Caki2 (cell line): ENCODE measurements around the gene STMP1. TPM values are rescaled to one million over a fixed set of nuclear protein-coding genes. Genes with fewer than 3 reads are reported as not detected.
"Not testable (repeated sequence)": the region's sequence is repeated elsewhere in the genome, so short reads cannot be mapped to it uniquely, and the experiment has no call there.

Source experiments
- DNase-seq: peaks from one replicate; pipeline ENCODE4 v3.0.0-alpha.2; 2015; ENCODE audit warnings: low read depth
- in situ Hi-C: cut with HindIII; loops from 2 replicates; pipeline ENCODE4 v1.10.0; 2016; ENCODE audit warnings: low sequenced_read_pairs, low pct_unique_long_range_greater_than_20kb, mixed read lengths
- total RNA-seq: library from RNA; depleted of rRNA; stranded (reverse); fragments of >200 nt; shearing (Covaris generic); gene quantifications from 2 replicates; pipeline ENCODE4 v1.2.3, GENCODE V29; 2014; ENCODE audit warnings: low replicate concordance

The STMP1 gene
- total RNA-seq, 1 experiment from 2014 or later: 29.9 TPM

DNA sequence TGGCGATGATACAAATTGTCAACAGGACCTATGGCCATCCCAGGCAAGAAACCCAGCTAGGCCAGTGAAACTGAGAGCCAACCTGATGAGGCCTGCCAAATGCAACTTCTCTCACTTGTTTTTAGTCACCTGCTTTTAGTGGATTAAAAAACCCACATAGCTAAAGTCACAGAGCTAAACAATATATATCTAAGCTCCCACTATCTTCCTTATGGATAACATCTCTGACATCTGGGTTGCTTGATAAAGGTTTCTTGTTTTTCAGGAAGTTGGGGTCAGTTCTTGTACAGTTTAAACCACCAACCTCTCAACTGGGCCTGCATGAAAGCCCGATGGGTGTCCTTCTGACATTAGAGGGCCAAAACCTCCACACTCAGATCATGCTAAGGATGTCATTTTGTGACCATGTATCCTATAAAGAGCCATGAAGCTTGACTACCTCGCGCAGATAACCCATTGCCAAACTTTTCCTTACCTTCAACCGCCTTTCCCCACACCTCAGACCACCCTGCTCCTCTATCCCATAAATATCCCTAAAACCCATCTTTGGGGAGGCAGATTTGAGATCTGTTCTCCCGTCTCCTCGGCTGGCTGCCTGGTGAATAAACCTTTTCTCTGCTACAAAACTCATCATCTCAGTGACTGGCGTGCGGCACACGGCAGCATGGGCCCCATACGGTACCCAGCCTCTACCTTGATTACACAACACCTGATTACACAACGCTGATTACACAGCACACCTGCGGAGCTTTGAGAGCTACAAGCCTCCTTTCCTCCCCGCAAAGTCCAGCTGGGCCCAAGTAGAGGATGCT, 797 bp upstream of the STMP1 start:
- DNase-seq: no peak
- in situ Hi-C loops: no loop called here

GRCh38 chr7:135662123-135662372, 266 bp upstream of the STMP1 start:
- in situ Hi-C loops: no loop called here
- DNase-seq: no peak

DNA sequence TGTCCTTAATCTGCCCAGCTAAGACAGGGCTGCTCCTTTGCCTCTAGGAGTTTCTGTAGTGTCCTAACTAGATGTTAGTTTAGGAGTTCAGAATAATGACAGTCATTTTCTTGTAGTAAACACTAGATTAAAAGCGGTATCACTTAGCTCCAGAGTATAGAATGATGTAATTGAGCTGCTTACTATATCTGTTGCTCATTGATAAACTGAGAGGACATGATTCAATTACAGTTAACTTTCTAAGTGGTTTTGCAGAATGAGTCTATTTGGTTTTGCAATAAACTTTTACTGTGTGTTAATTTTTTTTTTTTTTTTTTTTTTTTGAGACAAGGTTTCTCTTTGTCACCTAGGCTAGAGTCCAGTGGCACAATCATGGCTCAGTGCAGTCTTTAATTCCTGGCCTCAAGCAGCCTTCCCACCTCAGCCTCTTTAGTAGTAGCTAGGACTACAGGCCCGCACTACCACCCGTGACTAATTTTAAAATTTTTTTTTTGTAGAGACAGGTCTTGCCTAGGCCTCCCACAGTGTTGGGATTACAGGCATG, 1.8 kb downstream of the STMP1 start:
- in situ Hi-C loops: no loop called here
- no peak for DNase-seq

DNA sequence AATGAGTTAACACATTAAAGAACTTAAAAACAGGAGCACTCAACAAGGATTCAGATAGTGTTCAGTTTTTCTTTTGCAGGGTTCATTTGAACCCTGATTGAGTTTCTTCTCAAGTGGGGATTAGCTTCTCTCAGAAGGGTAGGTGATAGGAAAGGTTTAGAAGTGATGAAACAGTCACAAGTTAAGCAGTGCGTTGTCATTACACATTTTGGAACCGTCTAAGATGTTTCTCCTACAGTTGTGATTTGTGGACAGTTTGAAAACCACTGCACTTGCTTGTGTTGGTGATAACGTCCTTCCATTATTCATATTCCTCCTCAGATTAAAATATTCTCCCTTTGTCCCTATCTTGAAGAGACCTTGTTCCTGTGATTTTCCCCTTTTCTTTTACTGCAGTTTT, 2.7 kb downstream of the STMP1 start:
- DNase-seq: no peak
- in situ Hi-C loops: no loop called here

GRCh38 chr7:135666156-135666555, 3.8 kb downstream of the STMP1 start:
- in situ Hi-C loops: no loop called here
- no peak for DNase-seq

DNA sequence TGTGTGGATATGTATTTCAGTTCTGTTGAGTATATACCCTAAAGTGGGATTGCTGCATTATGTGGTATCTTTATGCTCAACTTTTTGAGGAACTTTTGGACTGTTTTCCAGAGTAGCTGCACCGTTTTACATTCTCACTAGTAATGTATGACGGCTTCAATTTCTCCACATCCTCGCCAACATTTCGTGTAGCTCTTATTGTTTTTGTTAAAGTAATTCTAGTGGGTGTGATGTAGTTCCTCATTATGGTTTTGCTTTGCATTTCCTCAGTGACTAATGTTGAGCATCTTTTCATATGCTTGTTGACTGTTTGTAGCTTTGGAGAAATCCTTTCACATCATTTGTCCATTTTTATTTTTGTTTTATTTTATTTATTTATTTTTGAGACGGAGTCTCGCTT, 4.5 kb downstream of the STMP1 start:
- no peak for DNase-seq
- in situ Hi-C loops: no loop called here

- in situ Hi-C loops, DNase-seq: not testable (repeated sequence)
Measured at GRCh38 chr7:135667626-135668025, 5.3 kb downstream of the STMP1 start.

DNA sequence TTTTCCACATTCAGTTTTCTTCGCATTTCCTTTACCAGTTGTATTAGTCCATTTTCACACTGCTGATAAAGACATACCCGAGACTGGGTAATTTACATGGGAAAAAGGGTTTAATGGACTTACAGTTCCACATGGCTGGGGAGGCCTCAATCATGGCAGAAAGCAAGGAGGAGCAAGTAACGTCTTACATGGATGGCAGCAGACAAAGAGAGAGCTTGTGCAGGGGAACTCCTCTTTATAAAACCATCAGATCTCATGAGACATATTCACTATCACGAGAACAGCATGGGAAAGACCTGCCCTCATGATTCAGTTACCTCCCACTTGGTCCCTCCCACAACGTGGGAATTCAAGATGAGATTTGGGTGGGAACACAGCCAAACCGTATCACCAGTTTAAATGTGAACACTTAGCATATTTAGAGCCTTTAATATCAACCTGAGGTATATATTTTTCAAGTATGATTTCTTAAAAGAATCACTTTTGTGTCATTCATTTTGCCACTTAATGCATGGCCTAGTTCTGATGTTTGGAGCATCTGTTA, 6.6 kb downstream of the STMP1 start:
- DNase-seq, in situ Hi-C loops: not testable (repeated sequence)

DNA sequence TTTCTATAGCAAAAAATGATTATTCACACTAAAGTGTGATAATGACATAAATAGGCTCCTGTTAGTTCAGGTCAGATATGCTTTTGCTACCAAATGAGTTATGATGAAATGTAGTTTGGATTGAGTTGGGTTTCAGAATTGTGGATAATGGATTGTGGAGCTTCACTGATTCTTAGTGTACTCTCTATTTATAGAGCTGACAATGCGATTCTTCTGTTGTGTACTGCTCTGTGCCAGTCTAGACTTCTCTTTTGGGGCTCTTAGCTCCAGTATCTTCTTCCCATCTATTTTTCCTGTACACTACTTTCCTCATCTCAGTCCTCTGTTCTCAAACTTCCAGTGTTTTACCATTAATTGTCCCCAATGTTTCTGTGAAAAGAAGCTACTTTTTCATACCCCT, 7.5 kb downstream of the STMP1 start:
- in situ Hi-C loops: no loop called here
- DNase-seq: no peak

- in situ Hi-C loops: no loop called here
- DNase-seq: no peak
Measured at GRCh38 chr7:135670179-135670578, 7.9 kb downstream of the STMP1 start.

GRCh38 chr7:135672560-135673359, 10.4 kb downstream of the STMP1 start:
- in situ Hi-C loops: no loop called here

DNA sequence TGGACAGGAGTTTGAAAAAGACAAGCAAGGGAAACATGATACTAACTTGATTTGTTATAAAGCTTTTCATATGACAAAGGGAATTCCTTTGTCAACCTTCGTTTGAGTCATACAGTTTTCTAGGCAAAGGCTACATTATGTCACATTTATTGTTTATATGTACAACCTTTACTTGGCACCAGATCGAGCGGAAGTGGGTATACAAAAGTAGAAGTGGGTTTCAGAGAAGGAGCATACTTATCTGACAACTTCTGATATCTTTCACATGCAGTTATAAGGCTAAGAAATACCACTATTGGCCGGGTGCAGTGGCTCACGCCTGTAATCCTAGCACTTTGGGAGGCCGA, 11.0 kb downstream of the STMP1 start:
- in situ Hi-C loops: no loop called here
- no peak for DNase-seq

More at GRCh38 chr7:135672560-135673359, 10.4 kb downstream of the STMP1 start:
- DNase-seq: peak; percentile 30

GRCh38 chr7:135678612-135679575, 16.6 kb downstream of the STMP1 start:
- DNase-seq: no peak
- in situ Hi-C loops: no loop called here

DNA sequence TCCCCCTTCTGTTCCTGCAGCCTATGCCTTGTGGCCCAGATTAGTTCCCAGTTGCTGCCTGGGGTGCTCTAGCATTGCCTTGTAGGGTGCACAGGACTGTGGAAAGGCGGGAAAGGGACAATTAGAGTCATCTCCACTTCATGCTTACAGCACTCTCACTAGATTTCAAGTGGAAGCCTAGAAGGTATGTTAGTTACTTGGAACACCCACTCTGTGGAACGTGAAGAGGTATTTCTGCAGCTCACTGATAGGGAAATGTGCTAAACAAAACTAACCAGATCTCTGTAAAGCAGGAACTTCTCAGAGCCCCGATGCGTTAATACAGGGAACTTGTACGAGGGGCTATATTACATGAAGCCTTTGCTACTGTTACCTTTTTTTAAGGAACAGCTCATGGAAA, 19.4 kb downstream of the STMP1 start:
- in situ Hi-C loops: no loop called here
- DNase-seq: no peak

GRCh38 chr7:135682191-135682590, 19.9 kb downstream of the STMP1 start:
- DNase-seq: no peak
- in situ Hi-C loops: no loop called here

GRCh38 chr7:135683609-135684008, 21.3 kb downstream of the STMP1 start:
- DNase-seq: no peak
- in situ Hi-C loops: no loop called here

- in situ Hi-C loops: no loop called here
- no peak for DNase-seq
Measured at GRCh38 chr7:135684136-135684535, 21.8 kb downstream of the STMP1 start.

GRCh38 chr7:135684699-135685098, 22.4 kb downstream of the STMP1 start:
- no peak for DNase-seq
- in situ Hi-C loops: no loop called here
